ENCODE results near the gene ARHGAP28. TPM values are rescaled to one million over a fixed set of nuclear protein-coding genes. Genes with fewer than 3 reads are reported as not detected.

Gene ARHGAP28
- total RNA-seq, 1 donor from 2014 or later, result 117 TPM

GRCh38 chr18:6859676-6860422 lies 130.3 kb downstream of the ARHGAP28 start:
- H3K4me3 Mint-ChIP-seq (ENCODE audit: low read depth), result no peak overlapping the region
- H3K4me1 Mint-ChIP-seq (ENCODE audit: low read depth), result peaks cover 1% of the 10 kb centered on the region
- no peaks in the 10 kb centered on the region for H3K27me3 Mint-ChIP-seq
- no peak for TF ChIP-seq CTCF (IDR thresholded peaks at IDR 0.05; ENCODE audit: unreplicated experiment)
- H3K9me3 Mint-ChIP-seq (ENCODE audit: low read depth), result no peaks in the 10 kb centered on the region
- no peak overlapping the region for H3K27ac Mint-ChIP-seq
- DNase-seq (ENCODE audit: low spot score, unreplicated experiment), result no peak
- H3K36me3 Mint-ChIP-seq (ENCODE audit: insufficient read depth), result peaks cover 23% of the 10 kb centered on the region

GRCh38 chr18:6860804-6861448 lies 131.4 kb downstream of the ARHGAP28 start:
- Mint-ChIP-seq H3K27me3 (no peaks in the 10 kb centered on the region), H3K4me1 (ENCODE audit: low read depth) (peaks cover 1% of the 10 kb centered on the region), H3K36me3 (ENCODE audit: insufficient read depth) (peaks cover 26% of the 10 kb centered on the region), H3K9me3 (ENCODE audit: low read depth) (no peaks in the 10 kb centered on the region), H3K27ac (peak overlapping the region; percentile 12), H3K4me3 (ENCODE audit: low read depth) (no peak overlapping the region)
- no peak for DNase-seq (ENCODE audit: low spot score, unreplicated experiment)
- no peak for TF ChIP-seq CTCF (IDR thresholded peaks at IDR 0.05; ENCODE audit: unreplicated experiment)

GRCh38 chr18:6865251-6865650 lies 135.7 kb downstream of the ARHGAP28 start:
- H3K9me3 Mint-ChIP-seq (ENCODE audit: low read depth), result no peaks in the 10 kb centered on the region
- no peak overlapping the region for H3K4me3 Mint-ChIP-seq (ENCODE audit: low read depth)
- no peak for TF ChIP-seq CTCF (IDR thresholded peaks at IDR 0.05; ENCODE audit: unreplicated experiment)
- peaks cover 35% of the 10 kb centered on the region for H3K36me3 Mint-ChIP-seq (ENCODE audit: insufficient read depth)
- H3K27ac Mint-ChIP-seq, result no peak overlapping the region
- H3K4me1 Mint-ChIP-seq (ENCODE audit: low read depth), result peaks cover 12% of the 10 kb centered on the region
- no peak for DNase-seq (ENCODE audit: low spot score, unreplicated experiment)
- no peaks in the 10 kb centered on the region for H3K27me3 Mint-ChIP-seq

- TF ChIP-seq CTCF (IDR thresholded peaks at IDR 0.05; ENCODE audit: unreplicated experiment), result no peak
- H3K4me1 Mint-ChIP-seq (ENCODE audit: low read depth), result peaks cover 12% of the 10 kb centered on the region
- H3K36me3 Mint-ChIP-seq (ENCODE audit: insufficient read depth), result peaks cover 29% of the 10 kb centered on the region
- no peak for DNase-seq (ENCODE audit: low spot score, unreplicated experiment)
- H3K27ac Mint-ChIP-seq, result peak overlapping the region; percentile 3
- H3K4me3 Mint-ChIP-seq (ENCODE audit: low read depth), result no peak overlapping the region
- H3K27me3 Mint-ChIP-seq, result no peaks in the 10 kb centered on the region
- H3K9me3 Mint-ChIP-seq (ENCODE audit: low read depth), result no peaks in the 10 kb centered on the region
These were observed 137.1 kb downstream of the ARHGAP28 start for GRCh38 chr18:6866552-6867085.

GRCh38 chr18:6868033-6868432 lies 138.5 kb downstream of the ARHGAP28 start:
- no peak overlapping the region for H3K4me3 Mint-ChIP-seq (ENCODE audit: low read depth)
- no peaks in the 10 kb centered on the region for H3K27me3 Mint-ChIP-seq
- no peaks in the 10 kb centered on the region for H3K9me3 Mint-ChIP-seq (ENCODE audit: low read depth)
- DNase-seq (ENCODE audit: low spot score, unreplicated experiment), result no peak
- peak overlapping the region; percentile 20 for H3K27ac Mint-ChIP-seq
- peaks cover 33% of the 10 kb centered on the region for H3K36me3 Mint-ChIP-seq (ENCODE audit: insufficient read depth)
- TF ChIP-seq CTCF (IDR thresholded peaks at IDR 0.05; ENCODE audit: unreplicated experiment), result no peak
- peaks cover 12% of the 10 kb centered on the region for H3K4me1 Mint-ChIP-seq (ENCODE audit: low read depth)

All from progenitor cell of endocrine pancreas (in vitro differentiated cells).